SU-DHL-6 (cell line): Measurements from ENCODE around the gene VCAN.

ENCODE experiments used
- H2AFZ ChIP-seq: fragments of 200-600 bp; sonication (generic); 2 replicates; pipeline ENCODE4 v1.6.1; 2014; ENCODE audit warnings: low read depth, mild to moderate bottlenecking, moderate library complexity, mixed read lengths, antibody characterized with exemption, low read length; ENCODE audit not compliant: severe bottlenecking
- H3F3A ChIP-seq: fragments of 200-600 bp; shearing (Covaris generic); 2 replicates; pipeline ENCODE4 v1.6.0; 2016; ENCODE audit warnings: antibody characterized with exemption, mild to moderate bottlenecking; ENCODE audit not compliant: insufficient read depth
- H3K27ac ChIP-seq: fragments of 200-600 bp; sonication (generic); 2 replicates; pipeline ENCODE4 v1.5.1; 2016; ENCODE audit warnings: low read depth, mild to moderate bottlenecking, low read length, moderate library complexity, mixed read lengths
- H3K27me3 ChIP-seq: fragments of 200-600 bp; sonication (generic), shearing (Covaris generic); 2 replicates; pipeline ENCODE4 v1.6.0; 2014; ENCODE audit warnings: mild to moderate bottlenecking, low read length
- H3K36me3 ChIP-seq: fragments of 200-600 bp; sonication (generic); 2 replicates; pipeline ENCODE4 v1.6.1; 2014; ENCODE audit warnings: mild to moderate bottlenecking, low read length, mixed read lengths
- H3K4me2 ChIP-seq: fragments of 300-600, 200-600 bp; shearing (Covaris generic), sonication (generic); 2 replicates; pipeline ENCODE4 v1.6.0; 2014; ENCODE audit warnings: low read length, low read depth, mild to moderate bottlenecking; ENCODE audit not compliant: poor library complexity, severe bottlenecking
- H3K4me3 ChIP-seq: fragments of 200-600 bp; sonication (generic); 2 replicates; pipeline ENCODE4 v1.5.1; 2014; ENCODE audit warnings: antibody characterized with exemption, low read length, mild to moderate bottlenecking, mixed read lengths; ENCODE audit not compliant: insufficient read depth, poor library complexity, severe bottlenecking
- H3K79me2 ChIP-seq: fragments of 200-600 bp; sonication (generic); 2 replicates; pipeline ENCODE4 v1.6.1; 2014; ENCODE audit warnings: mild to moderate bottlenecking, low read length, moderate library complexity; ENCODE audit not compliant: insufficient read depth
- H3K9ac ChIP-seq: fragments of 200-600 bp; sonication (generic); 2 replicates; pipeline ENCODE4 v1.7.0; 2014; ENCODE audit warnings: mild to moderate bottlenecking, low read length
- H3K9me2 ChIP-seq: fragments of 200-600 bp; sonication (generic); replicated peaks from 2 replicates; pipeline ENCODE4 v1.6.1; 2014; ENCODE audit warnings: low read length; ENCODE audit not compliant: insufficient read depth
- H3K9me3 ChIP-seq: fragments of 200-600 bp; sonication (generic); 2 replicates; pipeline ENCODE4 v1.6.1; 2014; ENCODE audit warnings: low read length, mixed read lengths; ENCODE audit not compliant: insufficient read depth
- H4K20me1 ChIP-seq: fragments of 200-600 bp; sonication (generic); 2 replicates; pipeline ENCODE4 v1.6.1; 2014; ENCODE audit warnings: low read depth, mild to moderate bottlenecking, antibody characterized with exemption, low read length, moderate library complexity, mixed read lengths
- EZH2phosphoT487 ChIP-seq: fragments of 200-600 bp; sonication (generic), shearing (Covaris generic); conservative IDR thresholded peaks from 2 replicates; pipeline ENCODE4 v1.6.1; 2018; ENCODE audit warnings: mild to moderate bottlenecking, antibody characterized with exemption, low read length, moderate library complexity, mixed read lengths
- TF ChIP-seq, protein P1 (sequence below): fragments of 200-600 bp; sonication (generic); IDR thresholded peaks from one replicate; pipeline ENCODE4 v1.5.1; 2017; ENCODE audit warnings: antibody characterized with exemption, mild to moderate bottlenecking, low read length, moderate library complexity; ENCODE audit not compliant: insufficient read depth, poor library complexity, severe bottlenecking

Gene VCAN

DNA sequence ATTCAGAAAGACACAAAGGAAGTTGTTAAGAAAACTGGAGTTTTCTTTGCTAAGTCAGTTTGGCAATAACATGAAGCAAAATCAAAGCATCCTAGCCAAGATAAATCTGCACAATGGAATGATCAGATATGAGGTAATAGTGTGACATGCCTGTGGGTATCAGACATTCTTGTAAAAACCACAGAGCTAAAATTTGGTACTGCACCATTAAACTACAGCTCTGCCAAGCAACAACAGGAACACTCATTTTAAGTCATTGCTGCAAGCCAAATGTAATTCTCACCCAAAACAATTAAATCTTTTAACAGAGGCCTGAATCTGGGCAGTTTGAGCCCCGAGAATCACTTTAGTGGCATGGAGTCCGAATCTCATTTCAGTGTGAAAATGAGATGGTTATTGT, 96.6 kb downstream of the VCAN start:
- Histone ChIP-seq H3K27me3 (no peaks in the 10 kb centered on the region), H3K36me3 (no peaks in the 10 kb centered on the region), H2AFZ (no peak overlapping the region), H3K27ac (no peak overlapping the region), H3F3A (no peaks in the 10 kb centered on the region), H3K9me2 (no peaks in the 10 kb centered on the region), H3K79me2 (no peaks in the 10 kb centered on the region), H3K4me2 (no peak overlapping the region), H3K9me3 (no peaks in the 10 kb centered on the region), H3K4me3 (no peak overlapping the region), H3K9ac (no peak overlapping the region), H4K20me1 (no peaks in the 10 kb centered on the region)
- TF ChIP-seq, protein P1, sequence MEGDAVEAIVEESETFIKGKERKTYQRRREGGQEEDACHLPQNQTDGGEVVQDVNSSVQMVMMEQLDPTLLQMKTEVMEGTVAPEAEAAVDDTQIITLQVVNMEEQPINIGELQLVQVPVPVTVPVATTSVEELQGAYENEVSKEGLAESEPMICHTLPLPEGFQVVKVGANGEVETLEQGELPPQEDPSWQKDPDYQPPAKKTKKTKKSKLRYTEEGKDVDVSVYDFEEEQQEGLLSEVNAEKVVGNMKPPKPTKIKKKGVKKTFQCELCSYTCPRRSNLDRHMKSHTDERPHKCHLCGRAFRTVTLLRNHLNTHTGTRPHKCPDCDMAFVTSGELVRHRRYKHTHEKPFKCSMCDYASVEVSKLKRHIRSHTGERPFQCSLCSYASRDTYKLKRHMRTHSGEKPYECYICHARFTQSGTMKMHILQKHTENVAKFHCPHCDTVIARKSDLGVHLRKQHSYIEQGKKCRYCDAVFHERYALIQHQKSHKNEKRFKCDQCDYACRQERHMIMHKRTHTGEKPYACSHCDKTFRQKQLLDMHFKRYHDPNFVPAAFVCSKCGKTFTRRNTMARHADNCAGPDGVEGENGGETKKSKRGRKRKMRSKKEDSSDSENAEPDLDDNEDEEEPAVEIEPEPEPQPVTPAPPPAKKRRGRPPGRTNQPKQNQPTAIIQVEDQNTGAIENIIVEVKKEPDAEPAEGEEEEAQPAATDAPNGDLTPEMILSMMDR = no peak
- TF ChIP-seq EZH2phosphoT487 = no peak

- H3K27me3 ChIP-seq = no peaks in the 10 kb centered on the region
- no peak overlapping the region for H2AFZ ChIP-seq
- TF ChIP-seq EZH2phosphoT487 = no peak
- TF ChIP-seq, protein P1 = no peak
- H4K20me1 ChIP-seq = no peaks in the 10 kb centered on the region
- H3K36me3 ChIP-seq = no peaks in the 10 kb centered on the region
- H3K9ac ChIP-seq = no peak overlapping the region
- H3K27ac ChIP-seq = no peak overlapping the region
- no peaks in the 10 kb centered on the region for H3K79me2 ChIP-seq
- no peaks in the 10 kb centered on the region for H3K9me3 ChIP-seq
- no peak overlapping the region for H3K4me3 ChIP-seq
- H3K4me2 ChIP-seq = no peak overlapping the region
- H3K9me2 ChIP-seq = no peaks in the 10 kb centered on the region
- no peaks in the 10 kb centered on the region for H3F3A ChIP-seq
Observed at GRCh38 chr5:83570916-83571315, 99.4 kb downstream of the VCAN start.

GRCh38 chr5:83572271-83572670, 100.7 kb downstream of the VCAN start:
- Histone ChIP-seq H3K27ac (no peak overlapping the region), H2AFZ (no peak overlapping the region), H4K20me1 (no peaks in the 10 kb centered on the region), H3K27me3 (no peaks in the 10 kb centered on the region), H3F3A (no peaks in the 10 kb centered on the region), H3K9me3 (no peaks in the 10 kb centered on the region), H3K4me2 (no peak overlapping the region), H3K4me3 (no peak overlapping the region), H3K79me2 (no peaks in the 10 kb centered on the region), H3K9me2 (no peaks in the 10 kb centered on the region), H3K36me3 (no peaks in the 10 kb centered on the region), H3K9ac (no peak overlapping the region)
- TF ChIP-seq EZH2phosphoT487 = no peak
- TF ChIP-seq, protein P1 = no peak

- TF ChIP-seq, protein P1 = no peak
- no peak for TF ChIP-seq EZH2phosphoT487
- Histone ChIP-seq H3F3A (no peaks in the 10 kb centered on the region), H3K4me2 (no peak overlapping the region), H2AFZ (no peak overlapping the region), H3K9ac (no peak overlapping the region), H3K79me2 (no peaks in the 10 kb centered on the region), H3K4me3 (no peak overlapping the region), H4K20me1 (no peaks in the 10 kb centered on the region), H3K9me3 (no peaks in the 10 kb centered on the region), H3K27me3 (no peaks in the 10 kb centered on the region), H3K27ac (no peak overlapping the region), H3K9me2 (no peaks in the 10 kb centered on the region), H3K36me3 (no peaks in the 10 kb centered on the region)
Observed at GRCh38 chr5:83576341-83576740, 104.8 kb downstream of the VCAN start.
